ENCODE measurements around the gene S100A2. TPM values are rescaled to one million over a fixed set of nuclear protein-coding genes. Genes with fewer than 3 reads are reported as not detected.
A peak's percentile ranks its signal among the peaks of the same experiment; 100 is the strongest.

S100A2 gene
- 145 and 147 TPM in 2 replicates for total RNA-seq (2021)
- Bru-seq, nascent RNA = percentile 67 among the genes with signal in this experiment
- percentile 61 among the genes with signal in this experiment for BruChase-seq, experiment 1, labeled RNA remaining after a 2-hour chase
- percentile 81 among the genes with signal in this experiment for BruChase-seq, experiment 2, labeled RNA remaining after a 6-hour chase
- long read RNA-seq, transcript S100A2-206 (3 exons, 697 nt) = minor isoform, 10 of 154 reads
- long read RNA-seq, transcript S100A2-205 (2 exons, 752 nt) = minor isoform, 27 of 154 reads
- long read RNA-seq, transcript S100A2-202 (3 exons, 998 nt) = major isoform, 97 of 154 reads
- long read RNA-seq, partial matches to known transcripts = 2 of 154 reads
- long read RNA-seq, other reads (novel, unspliced or antisense) = 17 of 154 reads

- peak; percentile 65 to 86 for DNase-seq
- TF ChIP-seq EZH2 (IDR thresholded peaks at IDR 0.05; ENCODE audit: low read depth) (no peak), CTCF (conservative IDR thresholded peaks at IDR 0.05) (no peak)
- Histone ChIP-seq H3K4me2 (peak within 1 kb of the TSS; percentile 72), H3K4me3 (peak within 1 kb of the TSS; percentile 2; the same call in 1 of the 2 replicates), H3K36me3 (ENCODE audit: low read depth) (no peaks in the 10 kb centered on the region), H3K9me3 (ENCODE audit: insufficient read depth, low read depth) (no peaks in the 10 kb centered on the region), H3K27me3 (ENCODE audit: insufficient read depth, low read depth) (no peaks in the 10 kb centered on the region), H2AFZ (no peak within 1 kb of the TSS), H3K4me1 (replicated peaks; ENCODE audit: insufficient read depth) (peaks cover 56% of the 10 kb centered on the region), H3K9me2 (ENCODE audit: insufficient read depth) (no peaks in the 10 kb centered on the region), H4K20me1 (ENCODE audit: insufficient read depth) (no peaks in the 10 kb centered on the region), H3K79me2 (ENCODE audit: low read depth) (no peaks in the 10 kb centered on the region), H3K27ac (peak within 1 kb of the TSS; percentile 97), H3F3A (ENCODE audit: insufficient read depth, low read depth) (peaks cover 40% of the 10 kb centered on the region)
- ChIA-PET CTCF (interaction anchor here (0.5 to 1.2 kb wide), 9 partner anchors 21 to 1475 kb away, joined by 3 to 6 read pairs (median 4); partner anchors contain the start of genes S100A13, S100A5 and S100A6), POLR2A (ENCODE audit: unreplicated experiment) (interaction anchor here (0.5 to 2.2 kb wide), 18 partner anchors 20 to 619 kb away, joined by 3 to 26 read pairs (median 6); partner anchors contain the start of genes CHTOP, RPS27, S100A14 and S100A4)
- intact Hi-C loops (cut with micrococcal nuclease; ENCODE audit: unreplicated experiment) = loop anchor here (2.0 to 10.0 kb wide), 4 partner anchors 17 to 422 kb away; partner anchors contain the start of genes CREB3L4, RAB13, S100A3 and SLC39A1
- no TSS peak for BruUV-seq (replicated peaks)
These were observed at the start of gene S100A2 for GRCh38 chr1:153565529-153566374. S100A2 (minus strand) TSS chr1:153565844; CDS start chr1:153563877, 1,967 bp downstream.

- ChIA-PET POLR2A (ENCODE audit: unreplicated experiment) (interaction anchor here (0.5 to 2.8 kb wide), 4 partner anchors 11 to 58 kb away, joined by 4 to 31 read pairs (median 8); partner anchors contain the start of genes CHTOP and S100A13), CTCF (interaction anchor here (0.5 to 1.9 kb wide), 7 partner anchors 9 to 458 kb away, joined by 3 to 15 read pairs (median 6); partner anchors contain the start of genes CHTOP and S100A13)
- no peak for DNase-seq
- Histone ChIP-seq H3K9me2 (ENCODE audit: insufficient read depth) (no peaks in the 10 kb centered on the region), H3K36me3 (ENCODE audit: low read depth) (0 out of 2 replicates have a peak, but pooled peaks cover 3% of the 10 kb centered on the region), H3K4me3 (peak overlapping the region; percentile 66), H3K27ac (peak overlapping the region; percentile 56), H4K20me1 (ENCODE audit: insufficient read depth) (no peaks in the 10 kb centered on the region), H3K4me1 (replicated peaks; ENCODE audit: insufficient read depth) (peaks cover 49% of the 10 kb centered on the region), H2AFZ (no peak overlapping the region), H3K4me2 (peak overlapping the region; percentile 88), H3K9me3 (ENCODE audit: insufficient read depth, low read depth) (no peaks in the 10 kb centered on the region), H3K79me2 (ENCODE audit: low read depth) (peaks cover 45% of the 10 kb centered on the region), H3F3A (ENCODE audit: insufficient read depth, low read depth) (peaks cover 42% of the 10 kb centered on the region), H3K27me3 (ENCODE audit: insufficient read depth, low read depth) (no peaks in the 10 kb centered on the region)
- intact Hi-C loops (cut with micrococcal nuclease; ENCODE audit: unreplicated experiment) = no loop called here
- no peak for TF ChIP-seq CTCF (conservative IDR thresholded peaks at IDR 0.05)
- no peak for TF ChIP-seq EZH2 (IDR thresholded peaks at IDR 0.05; ENCODE audit: low read depth)
- no TSS peak for BruUV-seq (replicated peaks)
These were observed 49.8 kb upstream of the S100A2 start for GRCh38 chr1:153615406-153615805.

- no peak overlapping the region for H3K27ac ChIP-seq
- DNase-seq = no peak
- intact Hi-C loops (cut with micrococcal nuclease; ENCODE audit: unreplicated experiment) = no loop called here
- peak overlapping the region; percentile 88 for H3K4me2 ChIP-seq
- H2AFZ ChIP-seq = no peak overlapping the region
- CTCF ChIA-PET = interaction anchor here (0.9 to 1.9 kb wide), 4 partner anchors 8 to 104 kb away, joined by 3 to 6 read pairs (median 3); partner anchors contain the start of gene S100A13
- BruUV-seq (replicated peaks) = no TSS peak
- peak overlapping the region; percentile 66 for H3K4me3 ChIP-seq
- no peak for TF ChIP-seq CTCF (conservative IDR thresholded peaks at IDR 0.05)
- TF ChIP-seq EZH2 (IDR thresholded peaks at IDR 0.05; ENCODE audit: low read depth) = no peak
- H3K9me2 ChIP-seq (ENCODE audit: insufficient read depth) = no peaks in the 10 kb centered on the region
- POLR2A ChIA-PET (ENCODE audit: unreplicated experiment) = interaction anchor here (0.6 to 2.8 kb wide), 3 partner anchors 12 to 24 kb away, joined by 4 to 31 read pairs (median 8); partner anchors contain the start of genes CHTOP and S100A13
- H3K79me2 ChIP-seq (ENCODE audit: low read depth) = peaks cover 50% of the 10 kb centered on the region
- H3K36me3 ChIP-seq (ENCODE audit: low read depth) = peaks cover 2% of the 10 kb centered on the region
- H4K20me1 ChIP-seq (ENCODE audit: insufficient read depth) = no peaks in the 10 kb centered on the region
- no peaks in the 10 kb centered on the region for H3K9me3 ChIP-seq (ENCODE audit: insufficient read depth, low read depth)
- peaks cover 54% of the 10 kb centered on the region for H3K4me1 ChIP-seq (replicated peaks; ENCODE audit: insufficient read depth)
- peaks cover 44% of the 10 kb centered on the region for H3F3A ChIP-seq (ENCODE audit: insufficient read depth, low read depth)
- H3K27me3 ChIP-seq (ENCODE audit: insufficient read depth, low read depth) = no peaks in the 10 kb centered on the region
These were observed 49.3 kb upstream of the S100A2 start for GRCh38 chr1:153614906-153615305.

All from PC-9 (cell line).